ENCODE measurements around the gene NKX2-8.
A peak's percentile ranks its signal among the peaks of the same experiment; 100 is the strongest.

GRCh38 chr14:36556811-36557433, 25.5 kb downstream of the NKX2-8 start:
- TF ChIP-seq CTCF (IDR thresholded peaks at IDR 0.05; ENCODE audit: low read depth, low read length) (peak; percentile 92), EZH2phosphoT487 (IDR thresholded peaks at IDR 0.05; ENCODE audit: low read depth) (no peak)
